IMR-90 (cell line): ENCODE measurements around the gene RAP1GAP. TPM values are rescaled to one million over a fixed set of nuclear protein-coding genes. Genes with fewer than 3 reads are reported as not detected.

Source experiments
- ATAC-seq: fragments of 200-7000 bp; cut with Tn5 transposase; 2 replicates; pipeline ENCODE4 v1.9.1; 2020; ENCODE audit warnings: low read depth, mild to moderate bottlenecking, moderate library complexity
- BruUV-seq: library from RNA; stranded (reverse); fragments of 400-500 nt; replicated peaks from 2 replicates; lab custom pipeline; 2021; lab: Mats Ljungman, UMichigan
- CTCF ChIA-PET: fragments of 300-600 bp; formaldehyde crosslinking; extraction: SDS; loops from one replicate; lab custom pipeline; 2021; ENCODE audit warnings: antibody characterized with exemption; lab: Yijun Ruan, JAX
- POLR2A ChIA-PET: fragments of 300-600 bp; sonication (Branson Sonifier 250); formaldehyde crosslinking; loops from one replicate; lab custom pipeline; 2022; ENCODE audit warnings: antibody characterized with exemption; ENCODE audit not compliant: unreplicated experiment; lab: Charles Lee
- DNase-seq: peaks from one replicate; pipeline ENCODE4 v3.0.0; 2013
- H2AFZ ChIP-seq: replicated peaks from 2 replicates; pipeline ENCODE3; 2013; ENCODE audit warnings: low read length, mild to moderate bottlenecking; ENCODE audit not compliant: poor library complexity
- H2AK5ac ChIP-seq: 2 replicates; pipeline ENCODE4 v1.6.1; 2013; ENCODE audit warnings: low read depth, low read length, inconsistent platforms
- H2AK9ac ChIP-seq: replicated peaks from 2 replicates; pipeline ENCODE3; 2013; ENCODE audit warnings: mild to moderate bottlenecking, low read depth, low read length, moderate library complexity; ENCODE audit not compliant: poor library complexity
- H2BK120ac ChIP-seq: 2 replicates; pipeline ENCODE4 v1.6.1; 2013; ENCODE audit warnings: low read depth, low read length, inconsistent platforms
- H2BK15ac ChIP-seq: 3 replicates; pipeline ENCODE4 v1.6.1; 2013; ENCODE audit warnings: low read depth, low read length, inconsistent platforms
- H2BK20ac ChIP-seq: 2 replicates; pipeline ENCODE4 v1.6.1; 2013; ENCODE audit warnings: low read depth, mild to moderate bottlenecking, inconsistent platforms, low read length, moderate library complexity
- H2BK5ac ChIP-seq: 2 replicates; pipeline ENCODE4 v1.6.1; 2013; ENCODE audit warnings: mild to moderate bottlenecking, low read depth, low read length, inconsistent platforms; ENCODE audit not compliant: poor library complexity, severe bottlenecking
- H3K14ac ChIP-seq: replicated peaks from 2 replicates; pipeline ENCODE4 v1.6.1; 2013; ENCODE audit warnings: low read depth, low read length, inconsistent platforms
- H3K18ac ChIP-seq: 2 replicates; pipeline ENCODE4 v1.6.1; 2013; ENCODE audit warnings: low read depth, low read length, control low read depth
- H3K23ac ChIP-seq: 2 replicates; pipeline ENCODE4 v1.6.1; 2013; ENCODE audit warnings: low read depth, low read length, inconsistent platforms
- H3K27ac ChIP-seq: 2 replicates; pipeline ENCODE4 v1.5.1; 2013; ENCODE audit warnings: mild to moderate bottlenecking, control low read depth, low read length; ENCODE audit not compliant: insufficient read depth
- H3K27me3 ChIP-seq: 2 replicates; pipeline ENCODE4 v1.6.1; 2013; ENCODE audit warnings: low read length; ENCODE audit not compliant: control insufficient read depth, insufficient read depth
- H3K36me3 ChIP-seq: 2 replicates; pipeline ENCODE4 v1.6.1; 2013; ENCODE audit warnings: low read length, mixed read lengths; ENCODE audit not compliant: control insufficient read depth, insufficient read depth
- H3K4ac ChIP-seq: 2 replicates; pipeline ENCODE4 v1.6.1; 2013; ENCODE audit warnings: low read depth, low read length, inconsistent platforms
- H3K4me1 ChIP-seq: 2 replicates; pipeline ENCODE4 v1.6.1; 2013; ENCODE audit warnings: low read length, mixed read lengths; ENCODE audit not compliant: control insufficient read depth, insufficient read depth
- H3K4me2 ChIP-seq: 2 replicates; pipeline ENCODE4 v1.6.1; 2013; ENCODE audit warnings: low read depth, mild to moderate bottlenecking, control low read depth, low read length, moderate library complexity
- H3K4me3 ChIP-seq: 2 replicates; pipeline ENCODE4 v1.5.1; 2013; ENCODE audit warnings: low read depth, mild to moderate bottlenecking, control low read depth, low read length, moderate library complexity; ENCODE audit not compliant: insufficient read depth
- H3K56ac ChIP-seq: 2 replicates; pipeline ENCODE4 v1.6.1; 2013; ENCODE audit warnings: low read length, inconsistent platforms; ENCODE audit not compliant: insufficient read depth; ENCODE audit errors: extremely low read depth
- H3K79me1 ChIP-seq, 2 experiments: 2 replicates each; pipeline ENCODE4 v1.6.1; 2013; ENCODE audit warnings: low read length in 2 of 2, inconsistent platforms in 1 of 2, low read depth in 1 of 2
- H3K9ac ChIP-seq: 2 replicates; pipeline ENCODE4 v1.6.1; 2013; ENCODE audit warnings: low read depth, low read length, control low read depth
- H3K9me1 ChIP-seq: 2 replicates; pipeline ENCODE4 v1.6.1; 2013; ENCODE audit warnings: low read length, inconsistent platforms; ENCODE audit not compliant: insufficient read depth
- H3K9me3 ChIP-seq: 2 replicates; pipeline ENCODE4 v1.6.1; 2013; ENCODE audit warnings: low read length; ENCODE audit not compliant: control insufficient read depth, insufficient read depth
- H4K20me1 ChIP-seq: 2 replicates; pipeline ENCODE4 v1.6.1; 2013; ENCODE audit warnings: low read length, inconsistent platforms; ENCODE audit not compliant: insufficient read depth
- H4K5ac ChIP-seq: 2 replicates; pipeline ENCODE4 v1.6.1; 2013; ENCODE audit warnings: mild to moderate bottlenecking, low read depth, low read length, control low read depth
- H4K8ac ChIP-seq, 2 experiments: 2 replicates each; pipeline ENCODE4 v1.6.1; 2013; ENCODE audit warnings: low read depth in 2 of 2, low read length in 2 of 2, control low read depth in 1 of 2, inconsistent platforms in 1 of 2
- H4K91ac ChIP-seq: 2 replicates; pipeline ENCODE4 v1.6.1; 2013; ENCODE audit warnings: low read depth, low read length, inconsistent platforms; ENCODE audit not compliant: insufficient read depth
- BHLHE40 ChIP-seq: fragments of 150-350 bp; IDR thresholded peaks from 2 replicates; pipeline ENCODE4 v1.6.1; 2016; ENCODE audit warnings: mild to moderate bottlenecking, low read depth, low read length
- CHD1 ChIP-seq: IDR thresholded peaks from 2 replicates; pipeline ENCODE4 v1.6.1; 2012; ENCODE audit warnings: low read depth, low read length, improper control_type of control experiment
- CTCF ChIP-seq: conservative IDR thresholded peaks from 2 replicates; pipeline ENCODE4 v1.5.1; 2012; ENCODE audit warnings: mild to moderate bottlenecking, low read depth, low read length, improper control_type of control experiment
- ELK1 ChIP-seq: fragments of 150-350 bp; IDR thresholded peaks from 2 replicates; pipeline ENCODE4 v1.6.1; 2016; ENCODE audit warnings: low read depth, mild to moderate bottlenecking, low read length, moderate library complexity, borderline replicate concordance
- MAFK ChIP-seq: IDR thresholded peaks from 2 replicates; pipeline ENCODE4 v1.6.1; 2012; ENCODE audit warnings: low read depth, low read length, improper control_type of control experiment
- MXI1 ChIP-seq: IDR thresholded peaks from 2 replicates; pipeline ENCODE4 v1.6.1; 2012; ENCODE audit warnings: low read depth, mild to moderate bottlenecking, low read length, moderate library complexity, borderline replicate concordance
- POLR2A ChIP-seq: IDR thresholded peaks from 2 replicates; pipeline ENCODE4 v1.6.1; 2012; ENCODE audit warnings: mild to moderate bottlenecking, low read depth, low read length
- RAD21 ChIP-seq: IDR thresholded peaks from 2 replicates; pipeline ENCODE4 v1.6.1; 2012; ENCODE audit warnings: low read length, improper control_type of control experiment
- RCOR1 ChIP-seq: IDR thresholded peaks from 2 replicates; pipeline ENCODE4 v1.6.1; 2012; ENCODE audit warnings: mild to moderate bottlenecking, low read length, improper control_type of control experiment; ENCODE audit not compliant: insufficient replicate concordance
- RFX5 ChIP-seq: IDR thresholded peaks from 2 replicates; pipeline ENCODE4 v1.8.0; 2012; ENCODE audit warnings: low read depth, mild to moderate bottlenecking, low read length, moderate library complexity
- SMC3 ChIP-seq: fragments of 150-350 bp; IDR thresholded peaks from 2 replicates; pipeline ENCODE4 v1.6.1; 2016; ENCODE audit warnings: low read depth, mild to moderate bottlenecking, antibody characterized with exemption, low read length, moderate library complexity
- WGBS, 2 experiments: methylation state at CpG; one replicate each; pipeline versions ENCODE4 v1.1.5 to v1.1.7; 2013; ENCODE audit warnings: missing lambda C conversion rate in 2 of 2; ENCODE audit not compliant: insufficient read length in 1 of 2; ENCODE audit errors: extremely low coverage in 2 of 2; 5-methylcytosine and 5-hydroxymethylcytosine counted together
- dilution Hi-C: fragments of 300-500 bp; cut with HindIII; formaldehyde crosslinking; loops from one replicate; pipeline ENCODE4 v1.14.3; 2018; ENCODE audit warnings: low sequenced_read_pairs; ENCODE audit not compliant: unreplicated experiment
- in situ Hi-C: fragments of 300-500 bp; cut with MboI; formaldehyde crosslinking; loops from 3 replicates; pipeline ENCODE4 v1.14.3; 2019; ENCODE audit warnings: low sequenced_read_pairs, inconsistent platforms, mixed read lengths
- intact Hi-C: fragments of 100-400 bp; cut with micrococcal nuclease; formaldehyde crosslinking; loops from 2 replicates; pipeline ENCODE4 v1.10.0; 2022
- polyA plus RNA-seq, 3 experiments: library from polyadenylated mRNA; depleted of rRNA; stranded (reverse); fragments of >200 nt; gene quantifications; 2 replicates each; pipeline ENCODE4 v1.2.3, GENCODE V29; 2012; ENCODE audit warnings: low replicate concordance in 1 of 3
- total RNA-seq: library from RNA; depleted of rRNA; stranded (reverse); fragments of >200 nt; gene quantifications from 2 replicates; pipeline ENCODE4 v1.2.3, GENCODE V29; 2012

Gene RAP1GAP
- total and polyA plus RNA-seq, 2 of the 4 experiments (the other 2 are of a cell fraction): under 0.01 to 0.10 TPM

- DNase-seq (no peak), ATAC-seq (no peak)
- TF ChIP-seq RFX5 (no peak), POLR2A (no peak), MAFK (no peak), SMC3 (no peak), MXI1 (no peak), BHLHE40 (no peak), ELK1 (no peak), RCOR1 (no peak), RAD21 (no peak), CTCF (no peak), CHD1 (no peak)
- H3K79me1 ChIP-seq: no peaks in the 10 kb centered on the region
- H3K4ac ChIP-seq: no peak overlapping the region
- H3K9ac ChIP-seq: no peak overlapping the region
- WGBS, 2 experiments: 83% methylated on average over 1 of the region's 2 CpGs; no CpG with 5 or more reads in 1 of the 2 experiments
- H3K4me3 ChIP-seq: no peak overlapping the region
- ChIA-PET CTCF (no interaction called here), POLR2A (no interaction called here)
- no peak overlapping the region for H3K14ac ChIP-seq
- peaks cover 25% of the 10 kb centered on the region for H3K27me3 ChIP-seq
- H3K9me3 ChIP-seq: no peaks in the 10 kb centered on the region
- no TSS peak for BruUV-seq
- no peak overlapping the region for H3K4me2 ChIP-seq
- intact Hi-C loops: no loop called here
- no peak overlapping the region for H2AFZ ChIP-seq
- 0 out of 2 replicates have a peak, but pooled peaks cover 5% of the 10 kb centered on the region for H4K20me1 ChIP-seq
- no peak overlapping the region for H3K18ac ChIP-seq
- H2AK9ac ChIP-seq: no peak overlapping the region
- no peak overlapping the region for H2BK120ac ChIP-seq
- H4K91ac ChIP-seq: no peak overlapping the region
- H2AK5ac ChIP-seq: no peak overlapping the region
- dilution Hi-C loops: no loop called here
- no peak overlapping the region for H3K56ac ChIP-seq
- H2BK5ac ChIP-seq: no peak overlapping the region
- no peak overlapping the region for H2BK15ac ChIP-seq
- no peak overlapping the region for H3K27ac ChIP-seq
- no peak overlapping the region for H2BK20ac ChIP-seq
- H4K8ac ChIP-seq: no peak overlapping the region
- no peaks in the 10 kb centered on the region for H3K36me3 ChIP-seq
- H3K4me1 ChIP-seq: peaks cover 5% of the 10 kb centered on the region; the same call in 1 of the 2 replicates
- in situ Hi-C loops: no loop called here
- no peak overlapping the region for H3K23ac ChIP-seq
- H4K5ac ChIP-seq: no peak overlapping the region
- H3K9me1 ChIP-seq: peaks cover 8% of the 10 kb centered on the region; the same call in 1 of the 2 replicates
Measured at GRCh38 chr1:21641076-21641475, 28.1 kb downstream of the RAP1GAP start.
